Panc1 (cell line): ENCODE data around the gene P2RY8. TPM values are rescaled to one million over a fixed set of nuclear protein-coding genes. Genes with fewer than 3 reads are reported as not detected.

Experiments
- ATAC-seq: fragments of 200-7000 bp; cut with Tn5 transposase; 2 replicates; pipeline ENCODE4 v1.9.1; 2020; ENCODE audit warnings: mild to moderate bottlenecking, moderate library complexity
- BruUV-seq: library from RNA; stranded (reverse); fragments of 400-500 nt; replicated peaks from 2 replicates; lab custom pipeline; 2021; lab: Mats Ljungman, UMichigan
- CTCF ChIA-PET: fragments of 300-600 bp; sonication (Branson Sonifier 250); formaldehyde crosslinking; loops from one replicate; lab custom pipeline; 2022; ENCODE audit warnings: antibody characterized with exemption; lab: Charles Lee
- POLR2A ChIA-PET: fragments of 300-600 bp; sonication (Branson Sonifier 250); formaldehyde crosslinking; loops from one replicate; lab custom pipeline; 2022; ENCODE audit warnings: antibody characterized with exemption; lab: Charles Lee
- DNase-seq: peaks from one replicate; pipeline ENCODE4 v3.0.0-alpha.2; 2010; ENCODE audit warnings: low read depth, low spot score
- H3K27ac ChIP-seq: 2 replicates; pipeline ENCODE4 v1.5.1; 2011; ENCODE audit warnings: mild to moderate bottlenecking, low read length, inconsistent platforms
- H3K27me3 ChIP-seq: fragments of 200-500 bp; sonication (Bioruptor generic); 2 replicates; pipeline ENCODE4 v1.6.0; 2014; ENCODE audit warnings: low read length, inconsistent platforms; ENCODE audit not compliant: control insufficient read depth, insufficient read depth
- H3K36me3 ChIP-seq: fragments of 200-500 bp; sonication (Bioruptor generic); 2 replicates; pipeline ENCODE4 v1.5.1; 2014; ENCODE audit warnings: inconsistent platforms, mild to moderate bottlenecking, low read length, moderate library complexity; ENCODE audit not compliant: control insufficient read depth, insufficient read depth
- H3K4me1 ChIP-seq: 2 replicates; pipeline ENCODE4 v1.5.1; 2011; ENCODE audit warnings: inconsistent platforms, mild to moderate bottlenecking, low read length, moderate library complexity; ENCODE audit not compliant: control insufficient read depth, insufficient read depth
- H3K4me3 ChIP-seq, 2 experiments: 2 replicates each; pipeline ENCODE4 v1.5.1; 2011 to 2012; ENCODE audit warnings: low read depth in 2 of 2, low read length in 2 of 2, mild to moderate bottlenecking in 2 of 2, inconsistent platforms in 1 of 2, moderate library complexity in 1 of 2
- H3K9me3 ChIP-seq: fragments of 200-500 bp; sonication (Bioruptor generic); 2 replicates; pipeline ENCODE4 v1.5.1; 2014; ENCODE audit warnings: low read depth, mild to moderate bottlenecking, inconsistent platforms, low read length, moderate library complexity; ENCODE audit not compliant: control insufficient read depth, insufficient read depth
- CTCF ChIP-seq: fragments of 450-650 bp; IDR thresholded peaks from 2 replicates; pipeline ENCODE4 v1.5.1; 2017; ENCODE audit warnings: mild to moderate bottlenecking
- POLR2AphosphoS5 ChIP-seq: IDR thresholded peaks from 2 replicates; pipeline ENCODE4 v1.6.1; 2012; ENCODE audit warnings: mild to moderate bottlenecking, low read depth, low read length, moderate library complexity
- REST ChIP-seq, 2 experiments: IDR thresholded peaks; 2 replicates each; pipeline ENCODE4 v1.6.1; 2011 to 2012; ENCODE audit warnings: low read depth in 2 of 2, control low read depth in 1 of 2, low read length in 1 of 2, mild to moderate bottlenecking in 1 of 2, moderate library complexity in 1 of 2; ENCODE audit not compliant: insufficient read depth in 1 of 2
- SIN3A ChIP-seq: IDR thresholded peaks from 2 replicates; pipeline ENCODE4 v1.6.1; 2012; ENCODE audit warnings: low read depth, mild to moderate bottlenecking, low read length, moderate library complexity, borderline replicate concordance; ENCODE audit not compliant: insufficient read depth
- TCF7L2 ChIP-seq: IDR thresholded peaks from 2 replicates; pipeline ENCODE4 v1.6.1; 2011; ENCODE audit warnings: mild to moderate bottlenecking, low read depth, low read length, inconsistent platforms
- in situ Hi-C: cut with HindIII; loops from 2 replicates; pipeline ENCODE4 v1.10.0; 2016; ENCODE audit warnings: low sequenced_read_pairs, low pct_unique_long_range_greater_than_20kb
- intact Hi-C: fragments of 100-400 bp; cut with micrococcal nuclease; formaldehyde crosslinking; loops from one replicate; pipeline ENCODE4 v1.10.0; 2022; ENCODE audit not compliant: unreplicated experiment
- total RNA-seq: library from RNA; stranded (reverse); gene quantifications from one replicate; pipeline ENCODE4 v1.2.1, GENCODE V29; 2021; ENCODE audit not compliant: unreplicated experiment

Gene P2RY8
- total RNA-seq, 1 experiment from 2014 or later: 0.18 TPM

- no peak for TF ChIP-seq CTCF
- TF ChIP-seq REST (IDR thresholded peaks at IDR 0.05; ENCODE audit: insufficient read depth in 1 of 2, low read depth in 2 of 2, low read length in 1 of 2): no peak
- no peak for TF ChIP-seq POLR2AphosphoS5
- no peak for TF ChIP-seq TCF7L2
- ATAC-seq (no peak), DNase-seq (no peak)
- Histone ChIP-seq H3K4me1 (no peaks in the 10 kb centered on the region), H3K36me3 (no peaks in the 10 kb centered on the region), H3K4me3 (no peak overlapping the region), H3K27me3 (no peaks in the 10 kb centered on the region), H3K27ac (no peak overlapping the region), H3K9me3 (no peaks in the 10 kb centered on the region)
- BruUV-seq: no TSS peak
- intact Hi-C loops (no loop called here), in situ Hi-C loops (no loop called here)
- CTCF ChIA-PET: no interaction called here
- POLR2A ChIA-PET: no interaction called here
These were observed 29.2 kb downstream of the P2RY8 start for GRCh38 chrX:1507511-1508463.

GRCh38 chrX:1506916-1507315 is 30.1 kb downstream of the P2RY8 start:
- no peak overlapping the region for H3K27ac ChIP-seq
- no peak overlapping the region for H3K4me3 ChIP-seq
- no peaks in the 10 kb centered on the region for H3K27me3 ChIP-seq
- in situ Hi-C loops (no loop called here), intact Hi-C loops (no loop called here)
- CTCF ChIA-PET: no interaction called here
- no TSS peak for BruUV-seq
- ATAC-seq (no peak), DNase-seq (no peak)
- TF ChIP-seq REST (IDR thresholded peaks at IDR 0.05; ENCODE audit: insufficient read depth in 1 of 2, low read depth in 2 of 2, low read length in 1 of 2): no peak
- TF ChIP-seq TCF7L2: no peak
- no peak for TF ChIP-seq POLR2AphosphoS5
- no peak for TF ChIP-seq CTCF
- no peak for TF ChIP-seq SIN3A
- H3K4me1 ChIP-seq: no peaks in the 10 kb centered on the region
- POLR2A ChIA-PET: no interaction called here
- H3K9me3 ChIP-seq: no peaks in the 10 kb centered on the region
- no peaks in the 10 kb centered on the region for H3K36me3 ChIP-seq
